Right lobe of liver (tissue), 4 donors: ENCODE measurements around the gene MSX2.

Experiments
- CTCF ChIP-seq, 4 donors: fragments of 200-600 bp in 3 of 4; fragments of 450-650 bp in 1 of 4; IDR thresholded peaks; one replicate each; pipeline versions ENCODE4 v1.5.1 to v1.8.0; 2016 to 2022; ENCODE audit warnings: antibody characterized with exemption in 4 of 4, mild to moderate bottlenecking in 2 of 4
- POLR2A ChIP-seq: fragments of 450-650 bp; IDR thresholded peaks from one replicate; pipeline ENCODE4 v1.6.1; 2017; ENCODE audit warnings: antibody characterized with exemption, mild to moderate bottlenecking
- donor health status: DM: no; HTN: no; CAD: no.
- donor health status: DM: no; HTN: no; CAD: no.
- donor health status: DM: no; HTN: yes; CAD: no.

GRCh38 chr5:174755106-174755505 lies 30.7 kb downstream of the MSX2 start:
- peak in 2 of 4 donors; percentile 7 to 16 for TF ChIP-seq CTCF (IDR thresholded peaks at IDR 0.05)
- no peak for TF ChIP-seq POLR2A
